ENCODE data around the gene HTR2A. TPM values are rescaled to one million over a fixed set of nuclear protein-coding genes. Genes with fewer than 3 reads are reported as not detected.

The HTR2A gene
- total RNA-seq, 1 donor from 2014 or later, result not detected

- Mint-ChIP-seq H3K9me3 (no peaks in the 10 kb centered on the region), H3K36me3 (ENCODE audit: low read depth) (no peaks in the 10 kb centered on the region), H3K27ac (no peak overlapping the region), H3K4me1 (peaks cover 7% of the 10 kb centered on the region), H3K27me3 (peaks cover 71% of the 10 kb centered on the region), H3K4me3 (no peak overlapping the region)
- DNase-seq, result no peak
- intact Hi-C loops (cut with micrococcal nuclease), result no loop called here
Observed at GRCh38 chr13:46895381-46895780, 1.5 kb downstream of the HTR2A start.

DNA sequence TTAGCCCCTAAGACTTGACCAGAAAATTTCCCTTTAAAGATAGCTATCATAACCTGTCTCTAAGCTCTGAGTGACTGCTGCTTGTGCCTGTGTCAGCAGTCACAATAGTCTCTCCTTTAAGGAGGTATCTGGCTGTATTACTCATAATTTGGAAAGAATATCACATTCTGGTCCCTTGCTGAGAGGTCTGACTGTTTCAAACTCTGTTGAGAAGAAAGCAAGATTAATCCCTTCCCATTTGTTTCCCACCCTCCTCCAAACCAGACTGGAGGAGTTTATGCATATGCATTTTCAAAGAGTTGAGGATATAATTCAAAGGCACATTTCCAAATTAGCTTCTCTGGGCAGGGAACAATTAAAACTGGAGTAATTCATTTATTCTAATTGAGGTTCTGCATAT is 2.3 kb downstream of the HTR2A start:
- H3K4me3 Mint-ChIP-seq, result peak overlapping the region; percentile 49
- intact Hi-C loops (cut with micrococcal nuclease), result no loop called here
- peaks cover 7% of the 10 kb centered on the region for H3K4me1 Mint-ChIP-seq

GRCh38 chr13:46893798-46894560 is 2.9 kb downstream of the HTR2A start:
- Mint-ChIP-seq H3K36me3 (ENCODE audit: low read depth) (no peaks in the 10 kb centered on the region), H3K9me3 (no peaks in the 10 kb centered on the region), H3K4me1 (peaks cover 7% of the 10 kb centered on the region), H3K4me3 (peak overlapping the region; percentile 79), H3K27ac (no peak overlapping the region), H3K27me3 (peaks cover 77% of the 10 kb centered on the region)
- DNase-seq, result peak; percentile 91
- intact Hi-C loops (cut with micrococcal nuclease), result no loop called here

More for the DNA sequence above, 2.3 kb downstream of the HTR2A start:
- Mint-ChIP-seq H3K9me3 (no peaks in the 10 kb centered on the region), H3K36me3 (ENCODE audit: low read depth) (no peaks in the 10 kb centered on the region), H3K27me3 (peaks cover 74% of the 10 kb centered on the region), H3K27ac (no peak overlapping the region)
- DNase-seq, result no peak

DNA sequence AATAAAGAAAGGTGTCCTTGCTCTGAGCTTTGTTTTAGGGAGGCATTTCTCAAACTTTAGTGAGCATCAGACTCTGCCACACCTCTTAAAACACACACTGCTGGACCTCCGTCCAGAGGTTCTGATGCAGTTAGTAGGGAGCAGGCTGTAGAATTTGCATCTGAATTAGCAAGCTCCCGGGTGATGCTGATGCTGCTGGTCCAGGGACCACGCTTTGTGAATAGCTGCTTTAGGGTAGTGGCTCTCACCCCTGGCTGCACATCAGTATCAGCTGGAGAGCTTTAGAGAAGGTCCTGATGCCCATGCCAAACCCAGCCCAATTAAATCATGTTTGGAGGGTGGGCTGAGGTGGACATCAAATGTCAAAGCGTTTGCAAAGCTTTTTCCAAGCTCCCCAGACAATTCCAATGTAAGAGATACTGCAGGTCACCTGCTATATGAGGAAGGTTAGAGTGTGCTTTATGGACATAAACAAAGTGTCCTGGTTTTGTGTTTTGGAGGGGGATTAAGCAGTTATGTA is 3.6 kb downstream of the HTR2A start:
- intact Hi-C loops (cut with micrococcal nuclease), result no loop called here
- Mint-ChIP-seq H3K27ac (no peak overlapping the region), H3K9me3 (no peaks in the 10 kb centered on the region), H3K36me3 (ENCODE audit: low read depth) (no peaks in the 10 kb centered on the region), H3K4me3 (peak overlapping the region; percentile 79), H3K27me3 (peaks cover 74% of the 10 kb centered on the region), H3K4me1 (peaks cover 7% of the 10 kb centered on the region)
- no peak for DNase-seq

DNA sequence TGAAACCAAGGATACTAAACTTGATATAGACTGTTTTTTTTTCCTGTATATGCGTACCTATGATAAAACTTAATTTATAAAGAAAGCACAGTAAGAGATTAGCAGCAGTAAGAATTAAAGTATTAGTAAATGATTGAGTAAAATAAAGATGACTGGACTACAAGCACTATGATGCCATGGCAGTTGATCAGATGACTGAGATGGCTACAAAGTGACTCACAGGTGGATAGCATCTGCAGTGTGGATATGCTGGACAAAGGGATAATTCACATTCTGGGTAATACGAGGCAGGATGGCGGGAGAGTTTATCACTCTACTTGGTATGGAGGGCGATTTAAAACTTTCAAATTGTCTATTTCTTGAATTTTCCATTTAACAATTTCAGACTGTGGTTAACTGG is 11.8 kb downstream of the HTR2A start:
- H3K27ac Mint-ChIP-seq, result no peak overlapping the region
- H3K4me3 Mint-ChIP-seq, result no peak overlapping the region
- intact Hi-C loops (cut with micrococcal nuclease), result no loop called here
- no peak for DNase-seq
- no peaks in the 10 kb centered on the region for H3K4me1 Mint-ChIP-seq
- H3K36me3 Mint-ChIP-seq (ENCODE audit: low read depth), result no peaks in the 10 kb centered on the region
- H3K27me3 Mint-ChIP-seq, result peaks cover 28% of the 10 kb centered on the region
- H3K9me3 Mint-ChIP-seq, result no peaks in the 10 kb centered on the region

DNA sequence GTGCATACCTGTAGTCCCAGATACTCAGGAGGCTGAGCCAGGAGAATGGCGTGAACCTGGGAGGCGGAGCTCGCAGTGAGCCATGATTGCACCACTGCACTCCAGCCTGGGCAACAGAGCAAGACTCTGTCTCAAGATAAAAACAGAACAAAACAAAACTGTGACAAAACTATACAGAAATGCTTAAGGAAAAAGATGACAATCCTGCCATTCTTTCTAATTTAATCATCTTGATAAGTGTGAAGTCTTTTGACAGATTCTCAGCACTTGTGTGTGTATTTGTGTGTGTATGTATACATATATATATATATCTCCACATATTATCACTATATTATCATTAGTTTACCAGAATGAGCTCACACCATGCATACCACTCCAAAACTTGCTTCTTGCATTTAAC is 12.3 kb downstream of the HTR2A start:
- Mint-ChIP-seq H3K27ac (no peak overlapping the region), H3K4me3 (no peak overlapping the region), H3K9me3 (no peaks in the 10 kb centered on the region), H3K36me3 (ENCODE audit: low read depth) (no peaks in the 10 kb centered on the region), H3K27me3 (peaks cover 25% of the 10 kb centered on the region), H3K4me1 (no peaks in the 10 kb centered on the region)
- no peak for DNase-seq
- intact Hi-C loops (cut with micrococcal nuclease), result no loop called here

DNA sequence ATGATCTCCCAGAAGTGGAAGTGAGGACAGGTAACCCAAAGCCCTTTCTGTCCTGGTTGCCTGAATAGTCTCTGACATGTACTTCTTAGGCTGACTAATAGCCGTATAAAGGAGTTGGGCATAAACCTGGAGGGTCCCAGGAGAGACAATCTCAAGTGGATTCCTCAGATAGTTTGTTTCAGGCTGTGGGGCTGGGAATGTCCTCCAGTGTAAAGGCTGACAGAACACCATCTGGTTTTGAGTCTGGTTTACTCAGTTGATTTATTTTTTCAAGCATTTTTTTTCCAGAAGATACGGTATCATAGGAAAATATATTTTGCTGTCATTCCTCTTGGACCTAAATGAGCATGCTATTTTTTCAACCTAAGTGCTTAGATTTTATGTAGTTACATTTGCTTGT is 15.2 kb downstream of the HTR2A start:
- Mint-ChIP-seq H3K4me1 (no peaks in the 10 kb centered on the region), H3K9me3 (no peaks in the 10 kb centered on the region), H3K27me3 (peaks cover 26% of the 10 kb centered on the region), H3K27ac (no peak overlapping the region), H3K36me3 (ENCODE audit: low read depth) (no peaks in the 10 kb centered on the region), H3K4me3 (no peak overlapping the region)
- intact Hi-C loops (cut with micrococcal nuclease), result no loop called here
- DNase-seq, result no peak

- Mint-ChIP-seq H3K27me3 (peaks cover 34% of the 10 kb centered on the region), H3K4me3 (no peak overlapping the region), H3K27ac (no peak overlapping the region), H3K4me1 (no peaks in the 10 kb centered on the region), H3K9me3 (no peaks in the 10 kb centered on the region), H3K36me3 (ENCODE audit: low read depth) (no peaks in the 10 kb centered on the region)
- intact Hi-C loops (cut with micrococcal nuclease), result no loop called here
- DNase-seq, result no peak
Observed at GRCh38 chr13:46874006-46874405, 22.8 kb downstream of the HTR2A start.

DNA sequence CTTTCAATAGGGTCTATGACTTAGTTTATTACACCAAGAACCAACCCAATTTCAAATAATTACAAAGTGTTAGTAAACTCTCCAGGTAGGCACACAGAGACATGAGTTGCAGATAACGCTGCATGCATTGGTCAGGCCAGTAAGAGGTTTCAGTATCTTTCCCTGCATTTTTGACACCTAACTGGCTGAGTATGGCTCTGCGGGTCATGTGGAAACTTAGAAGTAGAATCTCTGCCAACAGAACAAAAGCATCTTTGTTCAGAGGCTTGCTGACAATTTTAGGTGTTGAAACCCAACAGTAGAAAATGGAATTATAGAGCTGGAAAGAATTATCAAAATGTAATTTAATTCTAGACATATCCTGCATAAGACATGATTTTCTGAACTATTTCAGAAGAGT is 25.3 kb downstream of the HTR2A start:
- no peaks in the 10 kb centered on the region for H3K4me1 Mint-ChIP-seq
- no peaks in the 10 kb centered on the region for H3K36me3 Mint-ChIP-seq (ENCODE audit: low read depth)
- H3K4me3 Mint-ChIP-seq, result no peak overlapping the region
- intact Hi-C loops (cut with micrococcal nuclease), result no loop called here
- no peak overlapping the region for H3K27ac Mint-ChIP-seq
- DNase-seq, result no peak
- no peaks in the 10 kb centered on the region for H3K9me3 Mint-ChIP-seq
- H3K27me3 Mint-ChIP-seq, result peaks cover 27% of the 10 kb centered on the region

DNA sequence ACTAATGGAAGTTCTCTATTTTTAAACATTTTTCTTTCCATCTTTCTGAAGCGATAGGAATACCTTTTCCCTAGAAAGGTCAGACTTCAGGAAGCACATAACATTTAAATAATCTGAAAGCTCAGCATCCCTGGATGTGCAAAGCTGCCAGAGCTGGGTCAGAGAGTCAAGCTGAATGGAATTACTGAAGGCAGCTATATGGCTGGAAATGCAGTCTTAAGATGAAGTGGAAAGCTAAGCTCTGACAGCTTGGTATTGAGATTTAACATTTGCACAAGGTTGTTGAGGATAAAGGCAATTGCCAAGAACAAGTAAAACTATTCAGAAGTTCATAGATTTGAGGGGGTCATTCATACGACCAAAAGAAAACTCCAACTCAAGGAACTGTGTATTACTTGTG is 28.8 kb downstream of the HTR2A start:
- H3K9me3 Mint-ChIP-seq, result no peaks in the 10 kb centered on the region
- H3K27me3 Mint-ChIP-seq, result peaks cover 15% of the 10 kb centered on the region
- DNase-seq, result no peak
- H3K36me3 Mint-ChIP-seq (ENCODE audit: low read depth), result no peaks in the 10 kb centered on the region
- H3K27ac Mint-ChIP-seq, result no peak overlapping the region
- no peak overlapping the region for H3K4me3 Mint-ChIP-seq
- intact Hi-C loops (cut with micrococcal nuclease), result no loop called here
- no peaks in the 10 kb centered on the region for H3K4me1 Mint-ChIP-seq

- H3K27ac Mint-ChIP-seq, result no peak overlapping the region
- no peaks in the 10 kb centered on the region for H3K36me3 Mint-ChIP-seq (ENCODE audit: low read depth)
- no peaks in the 10 kb centered on the region for H3K9me3 Mint-ChIP-seq
- intact Hi-C loops (cut with micrococcal nuclease), result no loop called here
- no peak overlapping the region for H3K4me3 Mint-ChIP-seq
- H3K27me3 Mint-ChIP-seq, result peaks cover 9% of the 10 kb centered on the region
- no peak for DNase-seq
- H3K4me1 Mint-ChIP-seq, result no peaks in the 10 kb centered on the region
Observed at GRCh38 chr13:46866150-46866549, 30.7 kb downstream of the HTR2A start.

- Mint-ChIP-seq H3K9me3 (no peaks in the 10 kb centered on the region), H3K4me3 (no peak overlapping the region), H3K27me3 (peaks cover 5% of the 10 kb centered on the region), H3K4me1 (no peaks in the 10 kb centered on the region), H3K27ac (no peak overlapping the region), H3K36me3 (ENCODE audit: low read depth) (no peaks in the 10 kb centered on the region)
- intact Hi-C loops (cut with micrococcal nuclease), result no loop called here
- no peak for DNase-seq
Observed at GRCh38 chr13:46864941-46865340, 31.9 kb downstream of the HTR2A start.

- intact Hi-C loops (cut with micrococcal nuclease), result no loop called here
- no peaks in the 10 kb centered on the region for H3K27me3 Mint-ChIP-seq
- H3K4me1 Mint-ChIP-seq, result no peaks in the 10 kb centered on the region
- no peaks in the 10 kb centered on the region for H3K9me3 Mint-ChIP-seq
- H3K4me3 Mint-ChIP-seq, result no peak overlapping the region
- DNase-seq, result no peak
- H3K36me3 Mint-ChIP-seq (ENCODE audit: low read depth), result no peaks in the 10 kb centered on the region
- H3K27ac Mint-ChIP-seq, result no peak overlapping the region
Observed at GRCh38 chr13:46861959-46862358, 34.9 kb downstream of the HTR2A start.

GRCh38 chr13:46860722-46861121 is 36.1 kb downstream of the HTR2A start:
- no peaks in the 10 kb centered on the region for H3K9me3 Mint-ChIP-seq
- no peaks in the 10 kb centered on the region for H3K36me3 Mint-ChIP-seq (ENCODE audit: low read depth)
- no peak overlapping the region for H3K4me3 Mint-ChIP-seq
- H3K27ac Mint-ChIP-seq, result no peak overlapping the region
- no peaks in the 10 kb centered on the region for H3K4me1 Mint-ChIP-seq
- no peak for DNase-seq
- H3K27me3 Mint-ChIP-seq, result no peaks in the 10 kb centered on the region
- intact Hi-C loops (cut with micrococcal nuclease), result no loop called here

GRCh38 chr13:46858776-46859175 is 38.1 kb downstream of the HTR2A start:
- Mint-ChIP-seq H3K27me3 (peaks cover 2% of the 10 kb centered on the region), H3K4me3 (no peak overlapping the region), H3K4me1 (no peaks in the 10 kb centered on the region), H3K27ac (no peak overlapping the region), H3K36me3 (ENCODE audit: low read depth) (no peaks in the 10 kb centered on the region), H3K9me3 (no peaks in the 10 kb centered on the region)
- no peak for DNase-seq
- intact Hi-C loops (cut with micrococcal nuclease), result no loop called here

Measured in activated CD4-positive, alpha-beta T cell treated with anti-CD3 and anti-CD28 coated beads, Interleukin-2, amount 10 ng/mL, durations not matched to agents 24 days and 14 days (primary cell).